Spleen (tissue), 11 donors: Measurements from ENCODE around the gene SLC39A1. TPM values are rescaled to one million over a fixed set of nuclear protein-coding genes. Genes with fewer than 3 reads are reported as not detected.

Experiments used
- DNase-seq: peaks from one replicate; pipeline ENCODE4 v3.0.0-alpha.2; 2020
- H3K27ac ChIP-seq, 8 donors: fragments of 200-600 bp; sonication (generic) in 7 of 8; 1 replicate in 4 of 8; 2 replicates in 4 of 8; pipeline versions ENCODE4 v1.5.0 to v1.8.0; 2016 to 2021; ENCODE audit warnings: inconsistent platforms in 4 of 8, mild to moderate bottlenecking in 4 of 8, moderate library complexity in 1 of 8
- H3K27me3 ChIP-seq, 7 donors: fragments of 200-600 bp; sonication (generic) in 6 of 7; replicated peaks in 1 of 7; 1 replicate in 4 of 7; 2 replicates in 3 of 7; pipeline versions ENCODE4 v1.5.0 to v1.8.0; 2016 to 2021; ENCODE audit warnings: inconsistent platforms in 3 of 7, mild to moderate bottlenecking in 1 of 7
- H3K36me3 ChIP-seq, 6 donors: fragments of 200-600 bp; sonication (generic) in 5 of 6; 1 replicate in 4 of 6; 2 replicates in 2 of 6; pipeline versions ENCODE4 v1.5.0 to v1.8.0; 2016 to 2021; ENCODE audit warnings: inconsistent platforms in 2 of 6
- H3K4me1 ChIP-seq, 6 donors: fragments of 200-600 bp; sonication (generic) in 5 of 6; 1 replicate in 3 of 6; 2 replicates in 3 of 6; pipeline versions ENCODE4 v1.5.0 to v1.8.0; 2016 to 2021; ENCODE audit warnings: inconsistent platforms in 3 of 6
- H3K4me3 ChIP-seq, 8 donors: fragments of 200-600 bp; sonication (generic) in 7 of 8; 1 replicate in 4 of 8; 2 replicates in 4 of 8; pipeline versions ENCODE4 v1.5.0 to v1.8.0; 2016 to 2021; ENCODE audit warnings: inconsistent platforms in 4 of 8, mild to moderate bottlenecking in 4 of 8, moderate library complexity in 2 of 8
- H3K9me3 ChIP-seq, 8 donors: fragments of 200-600 bp; sonication (generic) in 7 of 8; 1 replicate in 4 of 8; 2 replicates in 4 of 8; pipeline versions ENCODE4 v1.5.0 to v1.8.0; 2016 to 2021; ENCODE audit warnings: inconsistent platforms in 4 of 8
- CTCF ChIP-seq, 11 experiments: fragments of 200-600 bp in 7 of 11; fragments of 450-650 bp in 4 of 11; sonication (generic) in 4 of 11; IDR thresholded peaks in 8 of 11; conservative IDR thresholded peaks in 3 of 11; 1 replicate in 7 of 11; 2 replicates in 4 of 11; pipeline versions ENCODE4 v1.4.0 to v1.8.0; 2016 to 2021; ENCODE audit warnings: antibody characterized with exemption in 11 of 11, inconsistent platforms in 4 of 11, mild to moderate bottlenecking in 1 of 11
- POLR2A ChIP-seq, 3 donors: fragments of 450-650 bp; IDR thresholded peaks; one replicate each; pipeline ENCODE4 v1.5.1; 2017; ENCODE audit warnings: antibody characterized with exemption in 3 of 3, mild to moderate bottlenecking in 1 of 3
- POLR2AphosphoS5 ChIP-seq, 3 donors: sonication (generic); formaldehyde crosslinking; IDR thresholded peaks; one replicate each; pipeline ENCODE4 v1.5.1; 2017; ENCODE audit warnings: antibody characterized with exemption in 3 of 3
- WGBS, 5 donors: extraction: QIAGEN DNeasy Blood & Tissue Kit in 3 of 5; methylation state at CpG; one replicate each; pipeline versions ENCODE4 v1.1.5 to v1.1.7; 2013 to 2018; 5-methylcytosine and 5-hydroxymethylcytosine counted together
- intact Hi-C: fragments of 100-400 bp; cut with DNase I; formaldehyde crosslinking; loops from one replicate; pipeline ENCODE4 v1.15.0; 2023; ENCODE audit warnings: low total_unique reads
- polyA plus RNA-seq, 3 donors: library from polyadenylated mRNA; stranded (reverse); fragments of 200-250 nt; gene quantifications; one replicate each; pipeline ENCODE4 v1.2.1, GENCODE V29; 2013
- total RNA-seq, 7 donors: library from RNA; depleted of rRNA in 3 of 7; stranded (reverse); fragments of >200 nt in 3 of 7; fragmentation: NEBNext Ultra II Directional in 4 of 7; extraction: Animal tissue kit (Norgen Biotek cat#: 25700) in 4 of 7; gene quantifications; one replicate each; pipeline versions ENCODE4 v1.1.0 to v1.2.1, GENCODE V29; 2016 to 2021
- donor health status: healthy with polysubstance abuse.
- donor health status: DM: no; HTN: no; CAD: no; lungs with moderate emphysema.
- donor health status: DM: no; HTN: no; CAD: no.
- donor health status: Bipolar disorder and iron deficiency.
- donor health status: healthy.
- donor health status: DM: no; HTN: no; CAD: no.
- donor health status: DM: yes; HTN: yes; CAD: no.

The SLC39A1 gene
- total and polyA plus RNA-seq, 10 donors: 23.6 to 88.4 (median 69.4) TPM

DNA sequence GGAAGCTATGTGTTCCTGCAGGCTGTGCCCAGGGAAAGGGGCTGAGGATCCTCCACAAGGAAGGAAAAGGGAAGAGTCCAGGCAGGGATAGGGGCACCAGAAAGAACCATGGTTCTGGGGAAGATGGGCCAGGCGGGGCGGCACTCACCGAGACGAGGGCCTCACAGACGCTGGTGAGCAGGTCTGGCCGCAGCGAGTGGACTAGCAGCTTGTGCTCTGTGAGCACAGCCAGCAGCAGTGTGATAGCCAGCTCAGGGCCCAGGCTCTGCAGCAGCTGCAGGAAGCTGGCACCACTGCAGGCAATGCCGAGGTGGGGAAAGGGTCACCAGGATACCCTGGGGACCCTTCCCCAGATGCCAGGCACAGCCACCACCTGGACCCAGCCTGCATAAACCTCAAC, 22.6 kb downstream of the SLC39A1 start:
- H3K4me1 ChIP-seq: peaks cover 8 to 52% (median 33%) of the 10 kb centered on the region in 6 donors
- TF ChIP-seq POLR2AphosphoS5 (IDR thresholded peaks at IDR 0.05) (peak in 1 of 3 donors; percentile 61), POLR2A (IDR thresholded peaks at IDR 0.05) (no peak)
- intact Hi-C loops: no loop called here
- H3K36me3 ChIP-seq: peaks cover 6 to 85% (median 79%) of the 10 kb centered on the region in 6 donors
- peak overlapping the region in 1 of 8 donors; percentile 24 for H3K27ac ChIP-seq
- H3K4me3 ChIP-seq: no peak overlapping the region
- peak; percentile 73 for DNase-seq
- no peaks in the 10 kb centered on the region for H3K27me3 ChIP-seq
- no peaks in the 10 kb centered on the region for H3K9me3 ChIP-seq
- WGBS, 5 donors: 93 to 99% (median 94%) methylated on average over 8 of the region's 8 CpGs

- WGBS, 5 donors: 89 to 99% (median 96%) methylated on average over 12 of the region's 12 CpGs
- H3K27me3 ChIP-seq: no peaks in the 10 kb centered on the region
- DNase-seq: peak; percentile 60
- TF ChIP-seq CTCF (IDR thresholded peaks at IDR 0.05 in 8 of 11, conservative IDR thresholded peaks at IDR 0.05 in 3 of 11) (no peak), POLR2A (IDR thresholded peaks at IDR 0.05) (no peak), POLR2AphosphoS5 (IDR thresholded peaks at IDR 0.05) (peak in 1 of 3 donors; percentile 55)
- H3K9me3 ChIP-seq: no peaks in the 10 kb centered on the region
- intact Hi-C loops: no loop called here
- H3K27ac ChIP-seq: no peak overlapping the region
- no peak overlapping the region for H3K4me3 ChIP-seq
- H3K4me1 ChIP-seq: peaks cover 8 to 39% (median 24%) of the 10 kb centered on the region in 6 donors
- H3K36me3 ChIP-seq: peaks cover 7 to 98% (median 92%) of the 10 kb centered on the region in 6 donors
These were observed 23.9 kb downstream of the SLC39A1 start for GRCh38 chr1:153939476-153939875.

DNA sequence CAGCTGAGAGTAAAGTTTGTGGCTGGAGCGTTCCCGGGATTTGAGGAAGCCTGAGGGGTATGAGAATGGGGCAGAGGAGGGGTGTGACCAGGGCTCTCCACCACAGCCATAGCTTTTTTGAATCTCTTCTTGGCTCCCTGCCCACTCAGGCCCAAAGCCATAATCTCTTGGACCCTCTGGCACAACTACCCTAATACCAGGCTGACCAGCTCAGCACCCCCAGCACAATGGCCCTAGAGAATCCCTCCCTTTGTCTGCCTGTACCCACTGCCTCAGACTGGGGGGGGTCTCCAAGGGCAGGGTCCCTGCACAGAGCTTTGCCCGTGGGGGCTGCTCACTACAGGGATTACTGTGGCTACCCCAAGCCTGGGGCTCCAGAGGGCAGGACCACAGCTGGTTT, 24.3 kb downstream of the SLC39A1 start:
- TF ChIP-seq POLR2A (IDR thresholded peaks at IDR 0.05) (no peak), CTCF (IDR thresholded peaks at IDR 0.05 in 8 of 11, conservative IDR thresholded peaks at IDR 0.05 in 3 of 11) (no peak), POLR2AphosphoS5 (IDR thresholded peaks at IDR 0.05) (no peak)
- WGBS, 5 donors: 84 to 96% (median 94%) methylated on average over 2 to 3 of the region's 3 CpGs
- Histone ChIP-seq H3K4me3 (no peak overlapping the region), H3K36me3 (peaks cover 7 to 100% (median 96%) of the 10 kb centered on the region in 6 donors), H3K4me1 (peaks cover 4 to 34% (median 19%) of the 10 kb centered on the region in 6 donors), H3K9me3 (no peaks in the 10 kb centered on the region), H3K27me3 (no peaks in the 10 kb centered on the region), H3K27ac (no peak overlapping the region)
- intact Hi-C loops: no loop called here
- peak; percentile 56 for DNase-seq

DNA sequence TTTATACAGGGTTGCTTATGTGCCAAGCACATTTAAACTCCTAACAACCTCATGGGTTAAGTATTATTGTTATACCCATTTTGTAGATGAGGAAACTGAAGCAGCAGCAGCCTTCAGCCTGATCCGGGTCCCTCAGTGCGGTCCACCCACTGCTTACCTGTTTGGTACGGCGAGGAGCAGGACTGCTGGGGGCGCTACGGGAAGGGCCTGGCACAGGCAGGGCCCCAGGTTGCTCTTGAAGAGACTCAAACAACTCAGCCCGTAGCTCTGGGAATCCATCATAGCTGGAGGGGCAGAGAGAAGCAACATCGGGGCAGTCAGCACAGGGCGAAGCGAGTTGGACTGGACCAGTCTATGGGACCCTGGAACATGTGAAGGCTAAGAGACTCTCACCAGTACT, 26.0 kb downstream of the SLC39A1 start:
- WGBS, 5 donors: 93 to 99% (median 96%) methylated on average over 10 of the region's 10 CpGs
- peaks cover 7 to 100% (median 100%) of the 10 kb centered on the region in 6 donors for H3K36me3 ChIP-seq

GRCh38 chr1:153936011-153936802, 27.1 kb downstream of the SLC39A1 start:
- DNase-seq: peak; percentile 61
- TF ChIP-seq POLR2A (IDR thresholded peaks at IDR 0.05) (no peak), CTCF (IDR thresholded peaks at IDR 0.05 in 8 of 11, conservative IDR thresholded peaks at IDR 0.05 in 3 of 11) (no peak), POLR2AphosphoS5 (IDR thresholded peaks at IDR 0.05) (peak in 2 of 3 donors; percentile 5 to 65)
- Histone ChIP-seq H3K9me3 (no peaks in the 10 kb centered on the region), H3K36me3 (peaks cover 7 to 100% (median 99%) of the 10 kb centered on the region in 6 donors), H3K4me3 (no peak overlapping the region), H3K4me1 (peaks cover 0 to 6% (median 0%) of the 10 kb centered on the region in 6 donors), H3K27ac (no peak overlapping the region), H3K27me3 (no peaks in the 10 kb centered on the region)
- intact Hi-C loops: no loop called here
- WGBS, 5 donors: 95 to 98% (median 97%) methylated on average over 10 to 12 of the region's 12 CpGs

More for the DNA sequence above, 26.0 kb downstream of the SLC39A1 start:
- peak; percentile 47 for DNase-seq
- intact Hi-C loops: no loop called here
- Histone ChIP-seq H3K27me3 (no peaks in the 10 kb centered on the region), H3K27ac (no peak overlapping the region), H3K9me3 (no peaks in the 10 kb centered on the region), H3K4me1 (peaks cover 0 to 18% (median 3%) of the 10 kb centered on the region in 6 donors), H3K4me3 (no peak overlapping the region)
- TF ChIP-seq POLR2A (IDR thresholded peaks at IDR 0.05): no peak
- TF ChIP-seq POLR2AphosphoS5 (IDR thresholded peaks at IDR 0.05): peak in 1 of 3 donors; percentile 26
